Measurements from ENCODE around the gene LENG1. TPM values are rescaled to one million over a fixed set of nuclear protein-coding genes. Genes with fewer than 3 reads are reported as not detected.
A peak's percentile ranks its signal among the peaks of the same experiment; 100 is the strongest.

Gene LENG1
- 7.6 TPM for total RNA-seq (2021; ENCODE audit: unreplicated experiment)
- polyA plus RNA-seq (2012), result 6.8 and 8.0 TPM in 2 replicates
- percentile 67 among the genes with signal in this experiment for Bru-seq, nascent RNA
- BruChase-seq, experiment 1, labeled RNA remaining after a 6-hour chase, result percentile 64 among the genes with signal in this experiment
- percentile 64 among the genes with signal in this experiment for BruChase-seq, experiment 2, labeled RNA remaining after a 2-hour chase
- long read RNA-seq, transcript LENG1-201 (4 exons, 1,542 nt), result major isoform, 8 of 9 reads
- long read RNA-seq, partial matches to known transcripts, result 1 of 9 reads
- long read RNA-seq, other reads (novel, unspliced or antisense), result 0 of 9 reads

DNA sequence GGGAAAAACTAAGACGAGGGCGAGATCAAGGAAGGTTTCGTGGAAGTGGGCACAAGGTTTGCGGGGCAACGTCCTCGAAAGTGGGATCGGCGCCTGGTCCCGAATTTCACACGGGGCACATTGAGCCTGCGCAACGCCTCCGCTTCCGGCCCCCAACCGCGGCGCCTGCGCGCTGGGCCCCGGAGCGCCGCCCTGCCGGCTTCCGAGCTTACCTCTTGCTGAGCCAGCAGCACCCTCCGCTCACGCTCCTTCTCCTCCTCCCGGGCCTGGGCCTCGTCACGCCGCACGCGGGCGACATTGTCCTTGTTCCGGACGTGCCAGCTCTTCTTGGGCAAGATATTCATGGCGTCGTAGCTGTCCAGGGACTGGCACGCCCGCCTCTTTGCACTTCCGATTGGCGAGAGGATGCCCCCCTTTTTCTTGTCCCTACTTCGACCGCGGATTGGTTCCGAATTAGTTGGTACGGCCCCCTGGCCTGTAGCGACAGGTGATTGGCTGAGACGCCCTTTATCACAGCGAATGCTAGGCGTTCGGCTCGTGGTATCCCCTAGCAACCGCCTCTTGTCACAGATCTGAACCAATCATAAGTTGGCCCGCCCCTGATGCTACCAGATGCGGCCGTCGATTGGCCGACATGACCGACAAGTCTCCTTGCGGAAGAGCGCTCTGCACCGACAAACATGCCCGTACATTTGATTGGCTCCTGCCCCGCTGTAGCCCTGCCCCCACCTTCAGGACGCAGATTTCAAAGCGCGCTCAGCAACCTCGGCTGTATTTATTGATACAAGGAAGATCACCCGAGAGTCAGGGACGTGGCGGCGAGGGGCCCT lies at the start of gene LENG1:
Gene LENG1 (minus strand): TSS at position 370 of the 830 bp plus-strand sequence. CDS start 26 bp downstream, at position 344.
- no peaks in the 10 kb centered on the region for H3K27me3 ChIP-seq (ENCODE audit: insufficient read depth, low read length)
- H3K9me3 ChIP-seq (ENCODE audit: control insufficient read depth in 1 of 2, insufficient read depth in 1 of 2, low read depth in 1 of 2, low read length in 2 of 2), result no peaks in the 10 kb centered on the region
- no peaks in the 10 kb centered on the region for H3K9me2 ChIP-seq (ENCODE audit: insufficient read depth)
- H3K79me2 ChIP-seq (ENCODE audit: insufficient read depth, low read length), result peaks cover 8% of the 10 kb centered on the region
- intact Hi-C loops (cut with micrococcal nuclease), result loop anchor here (1.0 kb wide), 1 partner anchor 22 kb away; the partner anchor contains the start of gene CNOT3
- H3K27ac ChIP-seq (ENCODE audit: low read depth, low read length), result peak within 1 kb of the TSS; percentile 87
- peak within 1 kb of the TSS; percentile 82 to 84 for H3K4me3 ChIP-seq (replicated peaks in 1 of 2; ENCODE audit: low read depth in 1 of 2, low read length in 2 of 2)
- H2AFZ ChIP-seq (ENCODE audit: low read depth, low read length, poor library complexity, severe bottlenecking), result no peak within 1 kb of the TSS
- peaks cover 21 to 23% of the 10 kb centered on the region in 2 experiments; a peak in 3 of 4 replicates for H3K36me3 ChIP-seq (ENCODE audit: control insufficient read depth in 1 of 2, insufficient read depth in 2 of 2, low read length in 2 of 2)
- TF ChIP-seq EGR1 (IDR thresholded peaks at IDR 0.05; ENCODE audit: low read depth), result peak; percentile 99
- peak; percentile 78 for TF ChIP-seq TCF7L2 (IDR thresholded peaks at IDR 0.05; ENCODE audit: borderline replicate concordance, extremely low read depth, insufficient read depth, insufficient read length)
- TF ChIP-seq, protein P1, sequence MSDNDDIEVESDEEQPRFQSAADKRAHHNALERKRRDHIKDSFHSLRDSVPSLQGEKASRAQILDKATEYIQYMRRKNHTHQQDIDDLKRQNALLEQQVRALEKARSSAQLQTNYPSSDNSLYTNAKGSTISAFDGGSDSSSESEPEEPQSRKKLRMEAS (IDR thresholded peaks at IDR 0.05), result peak; percentile 91
- TF ChIP-seq POLR2AphosphoS5 (IDR thresholded peaks at IDR 0.05; ENCODE audit: low read depth, low read length), result peak; percentile 51
- no peak for TF ChIP-seq REST (IDR thresholded peaks at IDR 0.05; ENCODE audit: low read depth)
- no peak for TF ChIP-seq FOSL1 (IDR thresholded peaks at IDR 0.05; ENCODE audit: low read depth)
- TF ChIP-seq CTCF (IDR thresholded peaks at IDR 0.05 in 2 of 3, conservative IDR thresholded peaks at IDR 0.05 in 1 of 3; ENCODE audit: borderline replicate concordance in 1 of 3, insufficient read depth in 1 of 3, low read depth in 2 of 3, low read length in 2 of 3), result 0 out of 6 replicates have a peak, but pooled peaks of 2 of the 3 experiments have one; percentile 11 to 19
- no peak for TF ChIP-seq ZNF274 (IDR thresholded peaks at IDR 0.05; ENCODE audit: low read depth, low read length)
- peak; percentile 81; the same call in 1 of the 2 replicates for TF ChIP-seq ELF1 (IDR thresholded peaks at IDR 0.05; ENCODE audit: borderline replicate concordance, low read depth)
- TF ChIP-seq POLR2A (IDR thresholded peaks at IDR 0.05; ENCODE audit: borderline replicate concordance, extremely low read depth, insufficient read depth, insufficient read length), result peak; percentile 61
- peak; percentile 89 for TF ChIP-seq SIN3A (IDR thresholded peaks at IDR 0.05; ENCODE audit: low read depth)
- peak; percentile 9 for TF ChIP-seq ZBTB33 (IDR thresholded peaks at IDR 0.05; ENCODE audit: extremely low read depth, insufficient replicate concordance, low read length)
- peak; percentile 99 for TF ChIP-seq SP1 (IDR thresholded peaks at IDR 0.05; ENCODE audit: low read depth)
- peaks cover 26 to 44% of the 10 kb centered on the region in 2 experiments for H3K4me1 ChIP-seq (ENCODE audit: control insufficient read depth in 1 of 2, insufficient read depth in 2 of 2, low read length in 2 of 2)
- H3K4me2 ChIP-seq (ENCODE audit: low read length), result peak within 1 kb of the TSS; percentile 96
- CTCF ChIA-PET, result interaction anchor here (0.7 to 1.3 kb wide), 4 partner anchors 9 to 107 kb away, joined by 3 to 6 read pairs (median 4); partner anchors contain the start of genes MBOAT7 and TMC4
- RAD21 ChIA-PET (ENCODE audit: low non-redundant PET in 1 of 2, low total read pairs in 2 of 2, uncharacterized antibody in 2 of 2, unreplicated experiment in 2 of 2), result no interaction called here
- no TSS peak for BruUV-seq (replicated peaks)
- H4K20me1 ChIP-seq (ENCODE audit: insufficient read depth), result no peaks in the 10 kb centered on the region
- POLR2A ChIA-PET, result interaction anchor here (0.8 to 1.6 kb wide), 4 partner anchors 9 to 40 kb away, joined by 3 to 13 read pairs (median 6); partner anchors contain the start of genes MBOAT7 and TSEN34
- H3K9ac ChIP-seq (ENCODE audit: low read length), result peak within 1 kb of the TSS; percentile 91
- ATAC-seq, result peak; percentile 85
- peak; percentile 100 for DNase-seq (ENCODE audit: low read depth, low spot score)

Data from HCT116 (cell line).